Right lobe of liver (tissue), 6 donors: ENCODE data around the gene ERBB4. TPM values are rescaled to one million over a fixed set of nuclear protein-coding genes. Genes with fewer than 3 reads are reported as not detected.

Experiments
- ATAC-seq, 4 donors: fragments of 200-7000 bp; cut with Tn5 transposase; one replicate each; pipeline ENCODE4 v1.9.1; 2020; ENCODE audit warnings: mild to moderate bottlenecking in 4 of 4, moderate library complexity in 4 of 4
- DNase-seq, 3 donors: peaks; one replicate each; pipeline ENCODE4 v3.0.0-alpha.2; 2020
- H3K27ac ChIP-seq, 3 donors: fragments of 200-600 bp; one replicate each; pipeline ENCODE4 v1.8.0; 2022
- H3K27me3 ChIP-seq, 2 donors: fragments of 200-600 bp; one replicate each; pipeline ENCODE4 v1.8.0; 2022
- H3K36me3 ChIP-seq, 4 donors: fragments of 200-600 bp; sonication (generic) in 1 of 4; one replicate each; pipeline versions ENCODE4 v1.5.1 to v1.8.0; 2017 to 2022; ENCODE audit warnings: control low read depth in 1 of 4
- H3K4me1 ChIP-seq, 4 donors: fragments of 200-600 bp; sonication (generic) in 1 of 4; one replicate each; pipeline versions ENCODE4 v1.5.1 to v1.8.0; 2017 to 2022; ENCODE audit warnings: control low read depth in 1 of 4
- H3K4me3 ChIP-seq, 3 donors: fragments of 200-600 bp; one replicate each; pipeline ENCODE4 v1.8.0; 2022
- H3K9me3 ChIP-seq, 4 donors: fragments of 200-600 bp; sonication (generic) in 1 of 4; one replicate each; pipeline versions ENCODE4 v1.5.1 to v1.8.0; 2017 to 2022; ENCODE audit warnings: control low read depth in 1 of 4
- POLR2A ChIP-seq: fragments of 450-650 bp; IDR thresholded peaks from one replicate; pipeline ENCODE4 v1.6.1; 2017; ENCODE audit warnings: antibody characterized with exemption, mild to moderate bottlenecking
- WGBS: methylation state at CpG from one replicate; pipeline ENCODE4 v1.1.6; 2018; ENCODE audit warnings: low coverage, low lambda C conversion rate; ENCODE audit not compliant: insufficient coverage; ENCODE audit errors: missing lambda C conversion rate; 5-methylcytosine and 5-hydroxymethylcytosine counted together
- intact Hi-C, 2 donors: fragments of 100-400 bp; cut with DNase I; formaldehyde crosslinking; loops; one replicate each; pipeline versions ENCODE4 v1.11.2 to v1.14.1; 2022
- total RNA-seq, 6 experiments: library from RNA; depleted of rRNA in 2 of 6; stranded (reverse); fragments of >200 nt in 2 of 6; fragmentation: NEBNext Ultra II Directional in 3 of 6; extraction: Animal tissue kit (Norgen Biotek cat#: 25700) in 3 of 6; gene quantifications; one replicate each; pipeline versions ENCODE4 v1.1.0 to v1.2.4, GENCODE V29; 2016 to 2023
- TF ChIP-seq, protein P1 (sequence below), 4 donors: fragments of 200-600 bp in 3 of 4; fragments of 450-650 bp in 1 of 4; IDR thresholded peaks; one replicate each; pipeline versions ENCODE4 v1.5.1 to v1.8.0; 2016 to 2022; ENCODE audit warnings: antibody characterized with exemption in 4 of 4, mild to moderate bottlenecking in 2 of 4
- donor health status: DM: no; HTN: yes; CAD: no.
- donor health status: DM: no; HTN: no; CAD: no.
- donor health status: DM: no; HTN: no; CAD: no.
- donor health status: DM: no; HTN: yes; CAD: no.
- donor health status: DM: no; HTN: yes; CAD: no.

The ERBB4 gene
- total RNA-seq, 6 experiments from 2014 or later = 0.02 to 0.59 (median 0.08) TPM; not detected in 2

DNA sequence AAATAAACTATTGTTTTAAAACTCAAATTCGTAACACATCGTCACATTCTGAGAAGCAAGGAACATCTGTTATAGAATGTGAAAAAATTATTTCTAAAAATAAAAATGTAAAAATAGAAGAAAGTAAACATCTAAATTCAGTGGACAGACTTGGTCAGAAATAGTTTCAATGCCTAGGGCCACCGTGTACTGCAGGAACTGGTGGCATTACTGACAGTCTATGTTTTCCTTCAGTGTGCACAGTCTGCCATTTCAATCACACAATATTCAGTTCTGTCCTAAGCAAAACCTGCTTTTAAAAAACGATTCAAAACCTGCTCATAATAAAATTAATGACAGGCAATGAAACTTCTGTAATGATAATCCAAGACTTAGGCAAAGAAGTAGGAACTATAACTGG, 190.1 kb downstream of the ERBB4 start:
- Histone ChIP-seq H3K27me3 (no peaks in the 10 kb centered on the region), H3K4me3 (no peak overlapping the region), H3K9me3 (no peaks in the 10 kb centered on the region), H3K27ac (no peak overlapping the region), H3K4me1 (no peaks in the 10 kb centered on the region), H3K36me3 (no peaks in the 10 kb centered on the region)
- ATAC-seq = no peak
- intact Hi-C loops = no loop called here
- no peak for DNase-seq
- WGBS = 39% methylated on average over 4 of the region's 4 CpGs
- TF ChIP-seq, protein P1, sequence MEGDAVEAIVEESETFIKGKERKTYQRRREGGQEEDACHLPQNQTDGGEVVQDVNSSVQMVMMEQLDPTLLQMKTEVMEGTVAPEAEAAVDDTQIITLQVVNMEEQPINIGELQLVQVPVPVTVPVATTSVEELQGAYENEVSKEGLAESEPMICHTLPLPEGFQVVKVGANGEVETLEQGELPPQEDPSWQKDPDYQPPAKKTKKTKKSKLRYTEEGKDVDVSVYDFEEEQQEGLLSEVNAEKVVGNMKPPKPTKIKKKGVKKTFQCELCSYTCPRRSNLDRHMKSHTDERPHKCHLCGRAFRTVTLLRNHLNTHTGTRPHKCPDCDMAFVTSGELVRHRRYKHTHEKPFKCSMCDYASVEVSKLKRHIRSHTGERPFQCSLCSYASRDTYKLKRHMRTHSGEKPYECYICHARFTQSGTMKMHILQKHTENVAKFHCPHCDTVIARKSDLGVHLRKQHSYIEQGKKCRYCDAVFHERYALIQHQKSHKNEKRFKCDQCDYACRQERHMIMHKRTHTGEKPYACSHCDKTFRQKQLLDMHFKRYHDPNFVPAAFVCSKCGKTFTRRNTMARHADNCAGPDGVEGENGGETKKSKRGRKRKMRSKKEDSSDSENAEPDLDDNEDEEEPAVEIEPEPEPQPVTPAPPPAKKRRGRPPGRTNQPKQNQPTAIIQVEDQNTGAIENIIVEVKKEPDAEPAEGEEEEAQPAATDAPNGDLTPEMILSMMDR (IDR thresholded peaks at IDR 0.05) = no peak
- TF ChIP-seq POLR2A = no peak

DNA sequence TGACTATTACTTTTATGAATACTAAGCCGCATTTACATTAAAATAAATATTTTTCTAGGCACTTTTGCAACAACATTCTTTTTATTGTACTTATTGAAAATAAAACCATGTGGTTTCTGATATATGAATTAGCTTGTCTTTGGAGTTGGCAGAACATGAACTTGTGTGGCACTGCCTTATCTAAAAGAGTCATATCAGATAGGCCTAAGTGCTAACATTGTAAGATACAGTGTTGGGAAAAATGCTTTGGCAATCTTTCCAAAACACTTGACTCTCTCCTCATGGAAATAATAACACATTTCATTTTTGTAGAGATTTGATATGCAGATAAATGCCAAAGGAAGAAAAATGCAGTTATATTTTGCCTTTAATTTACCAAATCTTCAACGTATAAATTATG, 191.7 kb downstream of the ERBB4 start:
- TF ChIP-seq POLR2A = no peak
- TF ChIP-seq, protein P1 (IDR thresholded peaks at IDR 0.05) = no peak
- no peaks in the 10 kb centered on the region for H3K36me3 ChIP-seq
- intact Hi-C loops = no loop called here
- WGBS = 30% methylated on average over 2 of the region's 2 CpGs
- H3K4me3 ChIP-seq = no peak overlapping the region
- no peaks in the 10 kb centered on the region for H3K9me3 ChIP-seq
- no peaks in the 10 kb centered on the region for H3K4me1 ChIP-seq
- ATAC-seq (no peak), DNase-seq (no peak)
- H3K27me3 ChIP-seq = no peaks in the 10 kb centered on the region
- no peak overlapping the region for H3K27ac ChIP-seq

DNA sequence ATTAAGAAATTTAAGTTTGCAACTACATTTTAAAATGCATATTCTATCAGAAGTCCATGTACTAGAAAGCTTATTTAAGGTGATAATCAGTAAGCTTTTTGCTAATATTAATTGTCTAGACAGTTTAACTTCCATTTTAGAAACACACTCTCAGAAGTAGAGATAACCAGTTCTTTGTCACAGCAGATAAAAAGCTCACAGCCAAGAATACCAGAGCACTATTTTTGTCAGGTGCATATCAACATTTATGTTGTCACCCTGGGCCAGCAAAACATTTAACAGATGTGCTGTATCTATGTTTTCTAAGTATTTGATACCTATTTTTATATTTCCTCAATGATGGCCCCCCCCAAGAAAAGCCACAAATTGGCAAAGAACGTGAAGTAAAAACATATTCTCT, 192.6 kb downstream of the ERBB4 start:
- TF ChIP-seq POLR2A = no peak
- TF ChIP-seq, protein P1 (IDR thresholded peaks at IDR 0.05) = no peak
- Histone ChIP-seq H3K4me1 (no peaks in the 10 kb centered on the region), H3K27me3 (no peaks in the 10 kb centered on the region), H3K4me3 (no peak overlapping the region), H3K27ac (no peak overlapping the region), H3K9me3 (no peaks in the 10 kb centered on the region), H3K36me3 (no peaks in the 10 kb centered on the region)
- DNase-seq = no peak
- no peak for ATAC-seq
- 0% methylated on average over 1 of the region's 1 CpG for whole genome bisulfite sequencing
- intact Hi-C loops = no loop called here

DNA sequence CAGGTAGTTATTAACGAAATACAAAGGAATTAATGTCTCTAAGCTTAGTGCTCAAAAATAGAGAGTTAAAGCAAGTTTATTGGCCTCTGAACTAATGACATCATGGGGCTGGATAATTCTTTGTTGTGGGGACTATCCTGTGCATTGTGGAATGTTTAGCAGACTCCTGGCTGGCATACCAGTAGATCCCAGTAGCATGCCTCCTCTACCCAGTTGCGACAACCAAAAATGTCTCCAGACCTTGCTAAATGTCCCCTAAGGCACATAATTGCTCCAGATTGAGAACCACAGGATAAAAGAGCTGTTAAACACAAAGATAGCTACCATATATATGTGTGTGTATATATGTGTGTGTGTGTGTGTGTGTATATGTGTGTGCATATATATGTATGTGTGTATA, 194.5 kb downstream of the ERBB4 start:
- Histone ChIP-seq H3K36me3 (no peaks in the 10 kb centered on the region), H3K27me3 (no peaks in the 10 kb centered on the region), H3K4me3 (no peak overlapping the region), H3K27ac (no peak overlapping the region), H3K9me3 (no peaks in the 10 kb centered on the region), H3K4me1 (no peaks in the 10 kb centered on the region)
- 58% methylated on average over 2 of the region's 2 CpGs for WGBS
- intact Hi-C loops = no loop called here
- ATAC-seq (no peak), DNase-seq (no peak)
- TF ChIP-seq, protein P1 (IDR thresholded peaks at IDR 0.05) = no peak
- TF ChIP-seq POLR2A = no peak

DNA sequence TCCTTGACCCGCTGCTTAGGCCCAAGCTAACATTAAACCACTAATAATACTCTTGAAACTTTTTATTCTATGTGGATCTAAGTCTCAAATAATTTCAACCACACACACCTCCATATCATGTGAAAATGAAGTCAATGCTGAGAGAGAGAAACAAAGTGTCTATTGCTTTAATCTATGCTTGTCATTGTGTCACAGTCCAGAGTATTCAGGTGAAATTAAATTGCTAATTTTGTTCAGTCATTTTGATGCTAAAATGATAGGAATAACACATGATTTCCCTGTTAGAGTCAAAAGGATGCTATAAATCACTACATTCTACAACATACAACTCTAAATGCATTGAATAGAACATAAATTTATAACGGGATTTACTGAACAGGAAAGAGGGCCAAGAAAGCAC, 195.4 kb downstream of the ERBB4 start:
- no peak for DNase-seq
- no peaks in the 10 kb centered on the region for H3K27me3 ChIP-seq
- no peak for ATAC-seq
- H3K36me3 ChIP-seq = no peaks in the 10 kb centered on the region
- no peaks in the 10 kb centered on the region for H3K4me1 ChIP-seq
- TF ChIP-seq POLR2A = no peak
- TF ChIP-seq, protein P1 (IDR thresholded peaks at IDR 0.05) = no peak
- no peaks in the 10 kb centered on the region for H3K9me3 ChIP-seq
- no peak overlapping the region for H3K4me3 ChIP-seq
- H3K27ac ChIP-seq = no peak overlapping the region
- 51% methylated on average over 2 of the region's 2 CpGs for WGBS
- intact Hi-C loops = no loop called here
